8988T (cell line): ENCODE measurements around the gene PTPN14.
"Not testable (repeated sequence)": the region's sequence is repeated elsewhere in the genome, so short reads cannot be mapped to it uniquely, and the experiment has no call there.

ENCODE experiments used
- DNase-seq: peaks from one replicate; pipeline ENCODE4 v3.0.0; 2011

The PTPN14 gene

GRCh38 chr1:214422137-214422671 lies 129.2 kb downstream of the PTPN14 start:
- DNase-seq: no peak

GRCh38 chr1:214420833-214421232 lies 130.6 kb downstream of the PTPN14 start:
- DNase-seq: no peak

GRCh38 chr1:214420341-214420740 lies 131.1 kb downstream of the PTPN14 start:
- DNase-seq: no peak

GRCh38 chr1:214419650-214420049 lies 131.8 kb downstream of the PTPN14 start:
- DNase-seq: no peak

- DNase-seq: no peak
Observed at GRCh38 chr1:214418391-214418790, 133.0 kb downstream of the PTPN14 start.

GRCh38 chr1:214417545-214418210 lies 133.7 kb downstream of the PTPN14 start:
- DNase-seq: no peak

- DNase-seq: no peak
Observed at GRCh38 chr1:214416858-214417257, 134.5 kb downstream of the PTPN14 start.

- DNase-seq: no peak
Observed at GRCh38 chr1:214416417-214416816, 135.0 kb downstream of the PTPN14 start.

- DNase-seq: no peak
Observed at GRCh38 chr1:214415131-214415530, 136.3 kb downstream of the PTPN14 start.

- DNase-seq: no peak
Observed at GRCh38 chr1:214414691-214415090, 136.7 kb downstream of the PTPN14 start.

- no peak for DNase-seq
Observed at GRCh38 chr1:214413315-214413714, 138.1 kb downstream of the PTPN14 start.

- DNase-seq: no peak
Observed at GRCh38 chr1:214404571-214405213, 146.7 kb downstream of the PTPN14 start.

- DNase-seq: no peak
Observed at GRCh38 chr1:214404154-214404553, 147.2 kb downstream of the PTPN14 start.

GRCh38 chr1:214403431-214403830 lies 148.0 kb downstream of the PTPN14 start:
- DNase-seq: no peak

- DNase-seq: no peak
Observed at GRCh38 chr1:214402613-214403083, 148.8 kb downstream of the PTPN14 start.

GRCh38 chr1:214401666-214402065 lies 149.7 kb downstream of the PTPN14 start:
- DNase-seq: no peak

- DNase-seq: no peak
Observed at GRCh38 chr1:214400131-214400530, 151.3 kb downstream of the PTPN14 start.

- no peak for DNase-seq
Observed at GRCh38 chr1:214398490-214398889, 152.9 kb downstream of the PTPN14 start.

- DNase-seq: no peak
Observed at GRCh38 chr1:214397497-214397896, 153.9 kb downstream of the PTPN14 start.

- no peak for DNase-seq
Observed at GRCh38 chr1:214396330-214396729, 155.1 kb downstream of the PTPN14 start.

GRCh38 chr1:214394569-214394968 lies 156.8 kb downstream of the PTPN14 start:
- DNase-seq: not testable (repeated sequence)

GRCh38 chr1:214393086-214393485 lies 158.3 kb downstream of the PTPN14 start:
- DNase-seq: no peak

GRCh38 chr1:214391873-214392645 lies 159.3 kb downstream of the PTPN14 start:
- DNase-seq: no peak

- DNase-seq: no peak
Observed at GRCh38 chr1:214389734-214390133, 161.7 kb downstream of the PTPN14 start.
